GM23338 (cell line): ENCODE data around the gene PACSIN1.

Experiments
- CREB1 ChIP-seq: fragments of 250-450 bp; sonication (Bioruptor Pico); IDR thresholded peaks from 2 replicates; pipeline ENCODE4 v1.5.0; 2020; ENCODE audit warnings: low read depth, mild to moderate bottlenecking, moderate library complexity
- CTCF ChIP-seq, 2 experiments: fragments of 200-600 bp in 1 of 2; sonication (generic) in 1 of 2; conservative IDR thresholded peaks; 2 replicates each; pipeline versions ENCODE4 v1.5.1 to v1.6.1; 2016 to 2017; ENCODE audit warnings: antibody characterized with exemption in 2 of 2, low read depth in 2 of 2, mild to moderate bottlenecking in 2 of 2, moderate library complexity in 1 of 2
- EZH2 ChIP-seq: fragments of 200-600 bp; sonication (generic); IDR thresholded peaks from one replicate; pipeline ENCODE4 v1.8.0; 2017; ENCODE audit warnings: antibody characterized with exemption, mild to moderate bottlenecking, low read depth; ENCODE audit not compliant: unreplicated experiment
- EZH2phosphoT487 ChIP-seq: fragments of 200-600 bp; sonication (generic); IDR thresholded peaks from one replicate; pipeline ENCODE4 v1.8.1; 2018; ENCODE audit warnings: antibody characterized with exemption; ENCODE audit not compliant: unreplicated experiment
- JUNB ChIP-seq: IDR thresholded peaks from one replicate; pipeline ENCODE4 v1.6.1; 2016; ENCODE audit warnings: antibody characterized with exemption; ENCODE audit not compliant: unreplicated experiment
- NANOG ChIP-seq: IDR thresholded peaks from 2 replicates; pipeline ENCODE4 v1.6.1; 2016; ENCODE audit warnings: antibody characterized with exemption, borderline replicate concordance
- POLR2AphosphoS5 ChIP-seq: IDR thresholded peaks from 2 replicates; pipeline ENCODE4 v1.6.1; 2016; ENCODE audit warnings: antibody characterized with exemption, low read depth
- REST ChIP-seq: IDR thresholded peaks from one replicate; pipeline ENCODE4 v1.6.1; 2018; ENCODE audit warnings: antibody characterized with exemption; ENCODE audit not compliant: unreplicated experiment
- STAT1 ChIP-seq: IDR thresholded peaks from one replicate; pipeline ENCODE4 v1.6.1; 2016; ENCODE audit warnings: antibody characterized with exemption; ENCODE audit not compliant: unreplicated experiment
- ZNF114 ChIP-seq: fragments of 250-450 bp; sonication (Bioruptor Pico); IDR thresholded peaks from 2 replicates; pipeline ENCODE4 v1.5.0; 2020; ENCODE audit warnings: mild to moderate bottlenecking, moderate library complexity
- ZNF331 ChIP-seq: fragments of 250-450 bp; sonication (Bioruptor Pico); IDR thresholded peaks from 2 replicates; pipeline ENCODE4 v1.5.0; 2020; ENCODE audit warnings: low read depth, mild to moderate bottlenecking, moderate library complexity
- TF ChIP-seq, protein P1 (sequence below): fragments of 250-450 bp; sonication (Bioruptor Pico); IDR thresholded peaks from 2 replicates; pipeline ENCODE4 v1.5.0; 2020; ENCODE audit warnings: mild to moderate bottlenecking, moderate library complexity

DNA sequence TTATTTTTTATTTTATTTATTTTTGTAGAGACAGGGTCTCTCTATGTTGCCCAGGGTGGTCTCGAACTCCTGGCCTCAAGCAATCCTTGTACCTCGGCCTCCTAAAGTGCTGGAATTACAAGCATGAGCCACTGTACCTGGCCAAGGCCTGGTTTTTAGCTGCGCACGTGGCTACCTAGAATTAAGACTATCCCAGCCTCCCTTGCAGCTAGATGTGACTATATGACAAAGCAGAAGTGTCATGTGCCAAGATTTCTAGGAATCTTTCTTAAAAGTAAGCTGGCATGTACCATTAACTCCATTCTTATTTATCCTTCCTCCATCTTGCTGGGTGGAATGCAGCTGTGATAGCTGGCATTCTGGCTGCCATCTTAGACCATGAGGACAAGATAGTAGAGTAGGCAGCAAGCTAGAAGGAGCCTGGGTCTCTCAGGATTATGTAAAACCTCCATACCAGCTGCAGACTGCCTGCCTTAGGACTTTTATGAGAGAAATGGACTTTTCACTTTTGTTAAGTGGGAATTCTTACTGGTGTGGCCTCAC lies 92.4 kb downstream of the PACSIN1 start:
- TF ChIP-seq CTCF (conservative IDR thresholded peaks at IDR 0.05; ENCODE audit: low read depth in 2 of 2) = no peak
- TF ChIP-seq POLR2AphosphoS5 = no peak
- no peak for TF ChIP-seq CREB1 (CRISPR knock-in tag)
- TF ChIP-seq EZH2 = no peak
- TF ChIP-seq ZNF114 = no peak
- no peak for TF ChIP-seq JUNB
- no peak for TF ChIP-seq REST
- no peak for TF ChIP-seq EZH2phosphoT487
- TF ChIP-seq, protein P1, sequence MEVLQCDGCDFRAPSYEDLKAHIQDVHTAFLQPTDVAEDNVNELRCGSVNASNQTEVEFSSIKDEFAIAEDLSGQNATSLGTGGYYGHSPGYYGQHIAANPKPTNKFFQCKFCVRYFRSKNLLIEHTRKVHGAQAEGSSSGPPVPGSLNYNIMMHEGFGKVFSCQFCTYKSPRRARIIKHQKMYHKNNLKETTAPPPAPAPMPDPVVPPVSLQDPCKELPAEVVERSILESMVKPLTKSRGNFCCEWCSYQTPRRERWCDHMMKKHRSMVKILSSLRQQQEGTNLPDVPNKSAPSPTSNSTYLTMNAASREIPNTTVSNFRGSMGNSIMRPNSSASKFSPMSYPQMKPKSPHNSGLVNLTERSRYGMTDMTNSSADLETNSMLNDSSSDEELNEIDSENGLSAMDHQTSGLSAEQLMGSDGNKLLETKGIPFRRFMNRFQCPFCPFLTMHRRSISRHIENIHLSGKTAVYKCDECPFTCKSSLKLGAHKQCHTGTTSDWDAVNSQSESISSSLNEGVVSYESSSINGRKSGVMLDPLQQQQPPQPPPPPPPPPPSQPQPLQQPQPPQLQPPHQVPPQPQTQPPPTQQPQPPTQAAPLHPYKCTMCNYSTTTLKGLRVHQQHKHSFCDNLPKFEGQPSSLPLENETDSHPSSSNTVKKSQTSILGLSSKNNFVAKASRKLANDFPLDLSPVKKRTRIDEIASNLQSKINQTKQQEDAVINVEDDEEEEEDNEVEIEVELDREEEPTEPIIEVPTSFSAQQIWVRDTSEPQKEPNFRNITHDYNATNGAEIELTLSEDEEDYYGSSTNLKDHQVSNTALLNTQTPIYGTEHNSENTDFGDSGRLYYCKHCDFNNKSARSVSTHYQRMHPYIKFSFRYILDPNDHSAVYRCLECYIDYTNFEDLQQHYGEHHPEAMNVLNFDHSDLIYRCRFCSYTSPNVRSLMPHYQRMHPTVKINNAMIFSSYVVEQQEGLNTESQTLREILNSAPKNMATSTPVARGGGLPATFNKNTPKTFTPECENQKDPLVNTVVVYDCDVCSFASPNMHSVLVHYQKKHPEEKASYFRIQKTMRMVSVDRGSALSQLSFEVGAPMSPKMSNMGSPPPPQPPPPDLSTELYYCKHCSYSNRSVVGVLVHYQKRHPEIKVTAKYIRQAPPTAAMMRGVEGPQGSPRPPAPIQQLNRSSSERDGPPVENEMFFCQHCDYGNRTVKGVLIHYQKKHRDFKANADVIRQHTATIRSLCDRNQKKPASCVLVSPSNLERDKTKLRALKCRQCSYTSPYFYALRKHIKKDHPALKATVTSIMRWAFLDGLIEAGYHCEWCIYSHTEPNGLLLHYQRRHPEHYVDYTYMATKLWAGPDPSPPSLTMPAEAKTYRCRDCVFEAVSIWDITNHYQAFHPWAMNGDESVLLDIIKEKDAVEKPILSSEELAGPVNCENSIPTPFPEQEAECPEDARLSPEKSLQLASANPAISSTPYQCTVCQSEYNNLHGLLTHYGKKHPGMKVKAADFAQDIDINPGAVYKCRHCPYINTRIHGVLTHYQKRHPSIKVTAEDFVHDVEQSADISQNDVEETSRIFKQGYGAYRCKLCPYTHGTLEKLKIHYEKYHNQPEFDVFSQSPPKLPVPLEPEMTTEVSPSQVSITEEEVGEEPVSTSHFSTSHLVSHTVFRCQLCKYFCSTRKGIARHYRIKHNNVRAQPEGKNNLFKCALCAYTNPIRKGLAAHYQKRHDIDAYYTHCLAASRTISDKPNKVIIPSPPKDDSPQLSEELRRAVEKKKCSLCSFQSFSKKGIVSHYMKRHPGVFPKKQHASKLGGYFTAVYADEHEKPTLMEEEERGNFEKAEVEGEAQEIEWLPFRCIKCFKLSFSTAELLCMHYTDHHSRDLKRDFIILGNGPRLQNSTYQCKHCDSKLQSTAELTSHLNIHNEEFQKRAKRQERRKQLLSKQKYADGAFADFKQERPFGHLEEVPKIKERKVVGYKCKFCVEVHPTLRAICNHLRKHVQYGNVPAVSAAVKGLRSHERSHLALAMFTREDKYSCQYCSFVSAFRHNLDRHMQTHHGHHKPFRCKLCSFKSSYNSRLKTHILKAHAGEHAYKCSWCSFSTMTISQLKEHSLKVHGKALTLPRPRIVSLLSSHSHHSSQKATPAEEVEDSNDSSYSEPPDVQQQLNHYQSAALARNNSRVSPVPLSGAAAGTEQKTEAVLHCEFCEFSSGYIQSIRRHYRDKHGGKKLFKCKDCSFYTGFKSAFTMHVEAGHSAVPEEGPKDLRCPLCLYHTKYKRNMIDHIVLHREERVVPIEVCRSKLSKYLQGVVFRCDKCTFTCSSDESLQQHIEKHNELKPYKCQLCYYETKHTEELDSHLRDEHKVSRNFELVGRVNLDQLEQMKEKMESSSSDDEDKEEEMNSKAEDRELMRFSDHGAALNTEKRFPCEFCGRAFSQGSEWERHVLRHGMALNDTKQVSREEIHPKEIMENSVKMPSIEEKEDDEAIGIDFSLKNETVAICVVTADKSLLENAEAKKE (CRISPR knock-in tag) = no peak
- TF ChIP-seq ZNF331 = no peak
- TF ChIP-seq NANOG = no peak
- no peak for TF ChIP-seq STAT1
